ENCODE data around the gene DPYSL4.
A peak's percentile ranks its signal among the peaks of the same experiment; 100 is the strongest.
"Not testable (repeated sequence)": the region's sequence is repeated elsewhere in the genome, so short reads cannot be mapped to it uniquely, and the experiment has no call there.

DPYSL4 gene

DNA sequence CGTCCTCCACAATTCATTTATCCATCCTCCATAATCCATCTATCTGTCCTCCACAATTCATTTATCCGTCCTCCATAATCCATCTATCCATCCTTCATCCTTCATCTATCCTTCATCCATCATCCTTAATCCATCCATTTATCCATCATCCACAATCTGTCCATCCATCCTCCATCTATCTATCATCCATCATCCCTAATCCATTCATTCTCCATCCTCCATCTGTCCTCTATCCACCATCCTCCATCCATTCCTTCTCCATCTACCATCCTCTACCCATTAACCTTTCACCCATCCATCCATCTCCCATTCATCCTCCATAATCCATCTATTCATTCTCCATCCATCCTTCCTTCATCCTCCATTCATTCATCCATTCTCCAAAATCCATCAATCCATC is 36.0 kb upstream of the DPYSL4 start:
- no peak for DNase-seq

GRCh38 chr10:132151286-132151950 is 35.3 kb upstream of the DPYSL4 start:
- DNase-seq = no peak

DNA sequence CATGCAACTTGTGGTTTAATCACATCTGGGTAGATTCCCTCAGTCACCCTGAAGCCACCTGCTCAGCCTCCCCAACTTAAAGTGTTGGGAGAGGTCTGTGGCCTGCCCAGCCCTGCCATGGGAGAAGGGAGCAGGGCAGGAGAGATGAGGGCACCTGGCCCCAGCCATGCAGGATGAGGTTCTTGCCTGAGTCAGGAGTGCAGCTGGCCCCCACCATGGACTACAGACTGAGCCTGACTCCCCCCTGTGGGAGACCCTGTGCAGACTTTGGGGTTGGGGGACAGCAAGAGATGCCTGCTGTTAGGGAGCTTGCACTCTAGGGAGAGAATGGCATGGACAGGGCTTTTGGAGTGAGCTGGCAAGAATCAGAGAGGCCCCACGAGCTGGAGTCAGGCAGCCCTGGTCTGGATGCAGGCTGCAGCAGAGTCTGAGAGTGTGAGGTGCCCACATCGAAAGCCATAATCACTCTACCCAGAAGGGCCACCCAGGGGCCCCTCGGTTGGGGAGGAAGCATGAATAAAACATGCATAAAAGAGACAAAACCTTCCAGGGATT is 34.7 kb upstream of the DPYSL4 start:
- DNase-seq = no peak

- no peak for DNase-seq
Observed at GRCh38 chr10:132152896-132153580, 33.7 kb upstream of the DPYSL4 start.

- DNase-seq = no peak
Observed at GRCh38 chr10:132153616-132154217, 33.0 kb upstream of the DPYSL4 start.

- DNase-seq = no peak
Observed at GRCh38 chr10:132154440-132154839, 32.3 kb upstream of the DPYSL4 start.

- no peak for DNase-seq
Observed at GRCh38 chr10:132154931-132155330, 31.8 kb upstream of the DPYSL4 start.

GRCh38 chr10:132155723-132156381 is 30.9 kb upstream of the DPYSL4 start:
- DNase-seq = no peak

- no peak for DNase-seq
Observed at GRCh38 chr10:132156382-132156781, 30.4 kb upstream of the DPYSL4 start.

- no peak for DNase-seq
Observed at GRCh38 chr10:132157101-132157500, 29.6 kb upstream of the DPYSL4 start.

- peak; percentile 40 for DNase-seq
Observed at GRCh38 chr10:132158122-132158741, 28.5 kb upstream of the DPYSL4 start.

- DNase-seq = peak; percentile 14
Observed at GRCh38 chr10:132158823-132159222, 27.9 kb upstream of the DPYSL4 start.

DNA sequence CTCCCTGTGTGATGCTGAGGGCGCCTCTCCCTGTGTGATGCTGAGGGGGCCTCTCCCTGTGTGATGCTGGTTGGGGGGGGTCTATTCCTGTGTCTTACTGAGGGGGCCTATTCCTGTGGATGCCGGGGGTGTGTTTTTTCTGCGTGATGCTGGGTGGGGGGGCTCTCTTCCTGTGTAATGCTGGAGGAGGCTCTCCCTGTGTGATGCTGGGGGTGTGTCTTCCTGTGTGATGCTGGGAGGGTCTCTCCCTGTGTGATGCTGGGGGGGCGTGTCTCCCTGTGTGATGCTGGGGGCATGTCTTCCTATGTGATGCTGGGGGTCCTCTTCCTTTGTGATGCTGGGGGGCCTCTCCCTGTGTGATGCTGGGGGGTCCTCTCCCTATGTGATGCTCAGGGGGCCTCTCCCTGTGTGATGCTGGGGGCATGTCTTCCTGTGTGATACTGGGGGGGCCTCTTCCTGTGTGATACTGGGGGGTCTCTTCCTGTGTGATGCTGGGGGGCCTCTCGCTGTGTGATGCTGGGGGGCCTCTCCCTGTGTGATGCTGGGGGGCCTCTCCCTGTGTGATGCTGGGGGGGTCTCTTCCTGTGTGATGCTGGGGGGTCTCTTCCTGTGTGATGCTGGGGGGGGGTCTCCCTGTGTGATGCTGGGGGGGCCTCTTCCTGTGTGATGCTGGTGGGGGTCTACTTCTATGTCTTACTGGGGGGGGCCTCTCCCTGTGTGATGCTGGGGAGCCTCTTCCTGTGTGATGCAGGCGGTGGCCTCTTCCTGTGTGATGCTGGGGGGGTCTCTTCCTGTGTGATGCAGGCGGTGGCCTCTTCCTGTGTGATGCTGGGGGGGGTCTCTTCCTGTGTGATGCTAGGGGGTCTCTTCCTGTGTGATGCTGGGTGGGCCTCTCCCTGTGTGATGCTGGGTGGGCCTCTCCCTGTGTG is 27.2 kb upstream of the DPYSL4 start:
- DNase-seq = peak; percentile 45

DNA sequence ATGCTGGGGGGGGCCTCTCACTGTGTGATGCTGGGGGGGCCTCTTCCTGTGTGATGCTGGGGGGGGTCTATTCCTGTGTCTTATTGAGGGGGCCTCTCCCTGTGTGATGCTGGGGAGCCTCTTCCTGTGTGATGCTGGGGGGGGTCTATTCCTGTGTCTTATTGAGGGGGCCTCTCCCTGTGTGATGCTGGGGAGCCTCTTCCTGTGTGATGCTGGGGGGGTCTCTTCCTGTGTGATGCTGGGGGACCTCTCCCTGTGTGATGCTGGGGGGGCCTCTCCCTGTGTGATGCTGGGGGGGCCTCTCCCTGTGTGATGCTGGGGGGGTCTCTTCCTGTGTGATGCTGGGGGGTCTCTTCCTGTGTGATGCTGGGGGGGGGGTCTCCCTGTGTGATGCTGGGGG is 26.5 kb upstream of the DPYSL4 start:
- not testable (repeated sequence) for DNase-seq

DNA sequence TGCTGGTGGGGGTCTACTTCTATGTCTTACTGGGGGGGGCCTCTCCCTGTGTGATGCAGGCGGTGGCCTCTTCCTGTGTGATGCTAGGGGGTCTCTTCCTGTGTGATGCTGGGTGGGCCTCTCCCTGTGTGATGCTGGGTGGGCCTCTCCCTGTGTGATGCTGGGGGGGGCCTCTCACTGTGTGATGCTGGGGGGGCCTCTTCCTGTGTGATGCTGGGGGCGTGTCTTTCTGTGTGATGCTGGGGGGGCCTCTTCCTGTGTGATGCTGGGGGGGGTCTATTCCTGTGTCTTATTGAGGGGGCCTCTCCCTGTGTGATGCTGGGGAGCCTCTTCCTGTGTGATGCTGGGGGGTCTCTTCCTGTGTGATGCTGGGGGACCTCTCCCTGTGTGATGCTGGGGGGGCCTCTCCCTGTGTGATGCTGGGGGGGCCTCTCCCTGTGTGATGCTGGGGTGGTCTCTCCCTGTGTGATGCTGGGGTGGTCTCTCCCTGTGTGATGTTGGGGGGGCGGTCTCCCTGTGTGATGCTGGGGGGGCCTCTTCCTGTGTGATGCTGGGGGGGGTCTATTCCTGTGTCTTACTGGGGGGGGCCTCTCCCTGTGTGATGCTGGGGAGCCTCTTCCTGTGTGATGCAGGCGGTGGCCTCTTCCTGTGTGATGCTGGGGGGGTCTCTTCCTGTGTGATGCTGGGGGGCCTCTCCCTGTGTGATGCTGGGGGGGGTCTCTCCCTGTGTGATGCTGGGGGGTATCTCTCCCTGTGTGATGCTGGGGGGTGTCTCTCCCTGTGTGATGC is 25.7 kb upstream of the DPYSL4 start:
- not testable (repeated sequence) for DNase-seq

GRCh38 chr10:132162021-132162531 is 24.7 kb upstream of the DPYSL4 start:
- DNase-seq = peak; percentile 52

GRCh38 chr10:132162590-132163277 is 24.0 kb upstream of the DPYSL4 start:
- no peak for DNase-seq

- DNase-seq = peak; percentile 70
Observed at GRCh38 chr10:132163278-132163765, 23.4 kb upstream of the DPYSL4 start.

GRCh38 chr10:132163826-132164515 is 22.8 kb upstream of the DPYSL4 start:
- DNase-seq = no peak
